Fibroblast of peridontal ligament (primary cell): ENCODE measurements around the gene SIL1.
"Not testable (repeated sequence)": the region's sequence is repeated elsewhere in the genome, so short reads cannot be mapped to it uniquely, and the experiment has no call there.

Experiments
- DNase-seq: peaks from one replicate; pipeline ENCODE4 v3.0.0-alpha.2; 2010; ENCODE audit errors: extremely low read depth

SIL1 gene

DNA sequence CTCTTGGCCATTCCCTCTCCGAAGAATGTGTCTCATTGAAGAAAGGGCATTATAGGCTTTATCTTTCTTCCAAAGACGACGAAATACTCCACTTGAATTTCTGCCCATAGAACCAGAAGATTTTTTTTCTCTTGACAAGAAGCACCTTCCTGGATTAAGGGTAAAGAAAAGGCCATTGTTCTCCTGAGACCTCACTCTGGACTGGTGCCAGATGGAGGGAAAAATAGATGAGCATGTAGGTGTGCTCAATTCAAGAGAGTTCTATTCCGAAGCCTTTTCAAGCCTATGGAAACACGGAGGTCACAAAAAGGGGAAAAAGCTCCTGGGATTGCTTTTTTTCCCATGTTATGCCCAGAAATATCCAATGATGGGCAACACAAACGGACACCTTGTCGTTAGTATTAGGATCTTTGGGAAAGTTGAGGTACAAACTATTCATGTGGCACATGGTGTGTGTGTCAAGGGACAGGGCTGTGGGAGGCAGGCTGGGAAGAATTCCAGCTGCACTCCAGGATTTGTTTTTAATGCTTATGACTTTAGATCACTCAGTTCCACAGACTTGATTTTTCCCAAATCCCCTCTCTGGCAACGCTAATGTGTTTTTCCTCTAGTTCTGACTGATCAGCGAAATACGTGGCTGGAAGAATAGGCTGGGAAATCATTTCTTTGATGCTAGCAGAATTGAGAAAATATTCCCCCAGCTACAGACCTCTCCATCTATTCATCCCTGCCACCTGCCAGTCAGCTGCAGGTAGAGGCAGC, 89.9 kb downstream of the SIL1 start:
- peak; percentile 65 for DNase-seq

- no peak for DNase-seq
Measured at GRCh38 chr5:139105621-139106071, 92.5 kb downstream of the SIL1 start.

- DNase-seq: peak; percentile 97
Measured at GRCh38 chr5:139104577-139105276, 93.4 kb downstream of the SIL1 start.

DNA sequence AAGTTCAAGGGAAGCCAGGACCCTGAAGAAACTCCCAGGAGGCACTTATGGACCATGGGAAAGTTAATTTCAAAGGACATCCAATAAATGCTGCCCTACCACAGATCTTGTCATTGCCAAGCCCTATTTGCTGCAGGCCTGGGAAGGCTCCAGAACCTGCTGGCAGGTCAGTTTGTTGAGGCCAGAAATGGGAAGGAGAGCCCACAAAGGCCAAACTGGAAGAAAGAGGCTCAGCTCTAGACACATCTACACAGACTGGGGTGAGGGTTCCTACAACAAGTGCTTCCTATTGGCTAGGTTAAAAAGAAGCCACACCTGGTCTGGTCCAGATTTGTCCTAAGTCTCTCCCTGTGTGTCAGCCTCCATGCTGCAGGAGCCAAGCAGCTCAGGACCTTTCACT, 94.4 kb downstream of the SIL1 start:
- DNase-seq: no peak

GRCh38 chr5:139100825-139101224, 97.3 kb downstream of the SIL1 start:
- peak; percentile 46 for DNase-seq

GRCh38 chr5:139094154-139095131, 103.7 kb downstream of the SIL1 start:
- no peak for DNase-seq

- DNase-seq: no peak
Measured at GRCh38 chr5:139092741-139093343, 105.3 kb downstream of the SIL1 start.

- DNase-seq: peak; percentile 63
Measured at GRCh38 chr5:139091439-139092156, 106.6 kb downstream of the SIL1 start.

DNA sequence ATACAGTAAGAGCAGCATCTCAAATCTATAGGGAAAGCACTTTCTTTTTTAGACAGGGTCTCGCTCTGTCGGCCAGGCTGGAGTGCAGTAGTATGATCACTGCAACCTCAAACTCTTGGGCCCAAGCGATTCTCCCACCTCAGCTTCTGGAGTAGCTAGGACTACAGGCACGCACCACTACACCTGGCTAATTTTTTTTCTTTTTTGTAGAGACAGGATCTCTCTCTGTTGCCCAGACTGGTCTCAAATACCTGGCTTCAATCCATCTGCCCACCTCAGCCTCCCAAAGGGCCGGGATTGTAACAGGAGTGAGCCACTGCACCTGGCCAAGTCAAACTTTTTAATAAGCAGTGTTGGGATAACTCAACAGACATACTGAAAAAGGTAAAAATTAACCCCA, 107.6 kb downstream of the SIL1 start:
- DNase-seq: no peak

- no peak for DNase-seq
Measured at GRCh38 chr5:139088024-139088423, 110.1 kb downstream of the SIL1 start.

- no peak for DNase-seq
Measured at GRCh38 chr5:139082813-139083498, 115.2 kb downstream of the SIL1 start.

DNA sequence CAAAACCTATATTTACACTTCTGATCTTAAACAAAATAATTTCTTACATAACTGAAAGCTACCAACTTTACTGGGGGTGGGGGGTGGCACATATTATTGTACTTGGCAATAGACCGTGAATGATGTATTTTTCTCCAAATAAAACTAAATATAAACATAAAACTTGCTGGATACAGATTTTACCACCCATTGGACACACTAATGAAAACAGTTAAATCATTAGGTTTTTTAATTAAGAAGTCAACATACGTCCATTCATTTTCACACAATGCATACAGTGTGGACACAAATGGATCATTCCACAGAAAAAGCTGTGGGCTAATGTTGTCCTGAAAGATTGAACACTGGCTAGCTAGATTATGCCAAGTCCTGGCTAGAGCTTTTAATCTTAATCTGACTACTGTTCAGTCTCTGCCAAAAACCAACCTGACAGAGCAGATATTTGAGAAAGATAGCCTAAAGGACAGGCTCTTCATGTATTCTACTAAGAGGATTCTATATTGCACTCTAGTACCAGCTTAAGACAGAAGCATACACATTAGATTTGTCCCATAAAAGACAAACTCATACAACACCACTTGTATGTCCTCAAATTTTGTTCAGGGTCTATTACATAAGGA, 118.1 kb downstream of the SIL1 start:
- DNase-seq: no peak

- no peak for DNase-seq
Measured at GRCh38 chr5:139079225-139079990, 118.8 kb downstream of the SIL1 start.

GRCh38 chr5:139078345-139078744, 119.8 kb downstream of the SIL1 start:
- DNase-seq: no peak

GRCh38 chr5:139077899-139078298, 120.3 kb downstream of the SIL1 start:
- no peak for DNase-seq

DNA sequence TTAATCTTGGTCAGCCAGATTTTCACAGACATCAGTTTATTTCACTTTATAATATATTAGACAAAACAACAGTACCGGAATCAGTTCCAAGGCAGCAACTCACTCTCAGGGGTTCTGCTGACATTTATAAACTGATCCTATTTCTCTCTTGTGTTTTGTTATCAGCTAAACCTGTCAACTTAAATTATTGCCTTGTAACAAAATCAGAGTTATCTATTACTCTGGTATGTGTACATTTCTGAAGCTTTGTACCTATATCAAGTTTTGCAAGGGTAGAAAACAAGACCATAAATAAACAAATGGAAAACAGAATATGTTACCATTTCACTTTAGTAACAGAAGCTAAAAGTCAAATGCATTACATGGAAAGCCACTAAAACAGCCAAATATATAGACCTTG, 122.1 kb downstream of the SIL1 start:
- DNase-seq: no peak

- peak; percentile 65 for DNase-seq
Measured at GRCh38 chr5:139075066-139076050, 122.8 kb downstream of the SIL1 start.

DNA sequence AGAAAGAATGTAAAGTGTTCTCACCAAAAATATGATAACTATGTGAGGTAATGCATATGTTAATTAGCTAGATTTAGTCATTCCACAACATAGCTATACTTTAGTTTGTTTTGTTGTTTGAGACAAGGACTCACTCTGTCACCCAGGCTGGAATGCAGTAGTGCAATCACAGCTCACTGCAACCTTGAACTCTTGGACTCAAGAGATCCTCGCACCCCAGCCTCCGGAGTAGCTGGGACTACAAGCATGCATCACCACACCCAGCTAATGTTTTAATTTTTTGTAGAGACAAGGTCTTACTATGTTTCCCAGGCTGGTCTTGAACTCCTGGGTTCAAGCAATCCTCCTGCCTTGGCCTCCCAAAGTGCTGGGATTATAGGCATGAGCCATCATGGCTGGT, 124.2 kb downstream of the SIL1 start:
- not testable (repeated sequence) for DNase-seq
